GM06990 (cell line): ENCODE measurements around the gene CCDC148.

Source experiments
- DNase-seq: peaks from one replicate; pipeline ENCODE4 v3.0.0-alpha.2; 2011; ENCODE audit not compliant: insufficient read length; ENCODE audit errors: extremely low read depth
- H3K27me3 ChIP-seq: replicated peaks from 2 replicates; pipeline ENCODE4 v1.6.0; 2011; ENCODE audit warnings: low read length; ENCODE audit not compliant: control insufficient read depth, insufficient read depth
- H3K36me3 ChIP-seq: 2 replicates; pipeline ENCODE4 v1.5.1; 2011; ENCODE audit warnings: low read length; ENCODE audit not compliant: control insufficient read depth, insufficient read depth
- H3K4me3 ChIP-seq: replicated peaks from 2 replicates; pipeline ENCODE4 v1.5.1; 2011; ENCODE audit warnings: low read depth, mild to moderate bottlenecking, control low read depth, low read length
- CTCF ChIP-seq: IDR thresholded peaks from 2 replicates; pipeline ENCODE4 v1.5.1; 2011; ENCODE audit warnings: low read length, control low read depth, mild to moderate bottlenecking, inconsistent platforms; ENCODE audit not compliant: insufficient read depth, poor library complexity, severe bottlenecking

The CCDC148 gene

GRCh38 chr2:158325782-158326340 lies 130.7 kb downstream of the CCDC148 start:
- H3K36me3 ChIP-seq = no peaks in the 10 kb centered on the region
- TF ChIP-seq CTCF = no peak
- no peaks in the 10 kb centered on the region for H3K27me3 ChIP-seq
- no peak for DNase-seq
- no peak overlapping the region for H3K4me3 ChIP-seq

GRCh38 chr2:158325031-158325781 lies 131.3 kb downstream of the CCDC148 start:
- no peak overlapping the region for H3K4me3 ChIP-seq
- TF ChIP-seq CTCF = no peak
- H3K27me3 ChIP-seq = no peaks in the 10 kb centered on the region
- DNase-seq = no peak
- no peaks in the 10 kb centered on the region for H3K36me3 ChIP-seq

- TF ChIP-seq CTCF = no peak
- Histone ChIP-seq H3K4me3 (no peak overlapping the region), H3K36me3 (no peaks in the 10 kb centered on the region), H3K27me3 (no peaks in the 10 kb centered on the region)
- no peak for DNase-seq
Observed at GRCh38 chr2:158323381-158323780, 133.2 kb downstream of the CCDC148 start.

- no peak for TF ChIP-seq CTCF
- Histone ChIP-seq H3K4me3 (no peak overlapping the region), H3K36me3 (no peaks in the 10 kb centered on the region), H3K27me3 (no peaks in the 10 kb centered on the region)
- DNase-seq = no peak
Observed at GRCh38 chr2:158321264-158321663, 135.3 kb downstream of the CCDC148 start.

GRCh38 chr2:158319269-158319668 lies 137.3 kb downstream of the CCDC148 start:
- H3K27me3 ChIP-seq = no peaks in the 10 kb centered on the region
- no peaks in the 10 kb centered on the region for H3K36me3 ChIP-seq
- TF ChIP-seq CTCF = no peak
- DNase-seq = no peak
- no peak overlapping the region for H3K4me3 ChIP-seq
